H1 (cell line): ENCODE results near the gene RABGGTA. TPM values are rescaled to one million over a fixed set of nuclear protein-coding genes. Genes with fewer than 3 reads are reported as not detected.
A peak's percentile ranks its signal among the peaks of the same experiment; 100 is the strongest.

Source experiments
- CBX5 ChIP-seq: fragments of 300-800, 300-1000 bp; sonication (generic); IDR thresholded peaks from 2 replicates; pipeline ENCODE4 v1.7.1; 2016; ENCODE audit warnings: antibody characterized with exemption, low read length, low read depth
- CHD1 ChIP-seq: IDR thresholded peaks from 2 replicates; pipeline ENCODE4 v1.6.1; 2012; ENCODE audit warnings: low read depth, low read length, improper control_type of control experiment
- EGR1 ChIP-seq: IDR thresholded peaks from 2 replicates; pipeline ENCODE4 v1.6.1; 2011; ENCODE audit warnings: low read depth, low read length, borderline replicate concordance
- EZH2 ChIP-seq: fragments of 200-600 bp; sonication (generic); IDR thresholded peaks from 2 replicates; pipeline ENCODE4 v1.7.1; 2012; ENCODE audit warnings: low read depth, mild to moderate bottlenecking, moderate library complexity, low read length, inconsistent platforms; ENCODE audit not compliant: severe bottlenecking
- GABPA ChIP-seq: IDR thresholded peaks from 2 replicates; pipeline ENCODE4 v1.6.1; 2011; ENCODE audit warnings: mild to moderate bottlenecking, low read length, moderate library complexity, borderline replicate concordance; ENCODE audit not compliant: insufficient read depth
- HDAC2 ChIP-seq, 2 experiments: fragments of 300-600 bp in 1 of 2; sonication (generic) in 1 of 2; IDR thresholded peaks; 2 replicates each; pipeline ENCODE4 v1.6.1; 2011 to 2012; ENCODE audit warnings: low read depth in 2 of 2, low read length in 2 of 2, mild to moderate bottlenecking in 2 of 2, moderate library complexity in 2 of 2, borderline replicate concordance in 1 of 2, inconsistent platforms in 1 of 2
- KDM4A ChIP-seq: IDR thresholded peaks from one replicate; pipeline ENCODE4 v1.7.1; 2012; ENCODE audit warnings: low read depth, mild to moderate bottlenecking, moderate library complexity, low read length, inconsistent platforms; ENCODE audit not compliant: severe bottlenecking
- RAD21 ChIP-seq, 2 experiments: IDR thresholded peaks in 1 of 2; conservative IDR thresholded peaks in 1 of 2; 2 replicates each; pipeline ENCODE4 v1.6.1; 2011; ENCODE audit warnings: low read depth in 2 of 2, low read length in 2 of 2, improper control_type of control experiment in 1 of 2, inconsistent platforms in 1 of 2, mild to moderate bottlenecking in 1 of 2, moderate library complexity in 1 of 2
- RBBP5 ChIP-seq: IDR thresholded peaks from 2 replicates; pipeline ENCODE4 v1.7.1; 2012; ENCODE audit warnings: low read depth, mild to moderate bottlenecking, inconsistent platforms, low read length, moderate library complexity, borderline replicate concordance
- SP1 ChIP-seq: IDR thresholded peaks from 2 replicates; pipeline ENCODE4 v1.6.1; 2011; ENCODE audit warnings: low read depth, low read length
- polyA plus RNA-seq, 7 experiments: library from polyadenylated mRNA; depleted of rRNA in 3 of 7; stranded (reverse) in 5 of 7; unstranded in 2 of 7; fragments of >200 nt in 5 of 7; fragments of 200-250 nt in 2 of 7; gene quantifications; 1 replicate in 5 of 7; 2 replicates in 1 of 7; 4 replicates in 1 of 7; pipeline versions ENCODE4 v1.2.1 to v1.2.3, GENCODE V29; 2011 to 2013; ENCODE audit warnings: missing spikeins in 2 of 7, mixed read lengths in 2 of 7
- total RNA-seq: library from RNA; stranded (reverse); fragmentation: NEBNext Ultra II Directional; extraction: Animal tissue kit (Norgen Biotek cat#: 25700); gene quantifications from 2 replicates; pipeline ENCODE4 v1.2.1, GENCODE V29; 2021
- TF ChIP-seq, protein P1 (sequence below): IDR thresholded peaks from 2 replicates; pipeline ENCODE4 v1.6.1; 2012; ENCODE audit warnings: low read length, inconsistent platforms
- TF ChIP-seq, protein P2 (sequence below): IDR thresholded peaks from 2 replicates; pipeline ENCODE4 v1.6.1; 2011; ENCODE audit warnings: low read depth, mild to moderate bottlenecking, low read length; ENCODE audit not compliant: insufficient read depth

Gene RABGGTA
- total and polyA plus RNA-seq, 2 of the 8 experiments (the other 6 are each of a cell fraction or from before 2014, with no cell fraction given): 16.0 to 49.8 TPM

DNA sequence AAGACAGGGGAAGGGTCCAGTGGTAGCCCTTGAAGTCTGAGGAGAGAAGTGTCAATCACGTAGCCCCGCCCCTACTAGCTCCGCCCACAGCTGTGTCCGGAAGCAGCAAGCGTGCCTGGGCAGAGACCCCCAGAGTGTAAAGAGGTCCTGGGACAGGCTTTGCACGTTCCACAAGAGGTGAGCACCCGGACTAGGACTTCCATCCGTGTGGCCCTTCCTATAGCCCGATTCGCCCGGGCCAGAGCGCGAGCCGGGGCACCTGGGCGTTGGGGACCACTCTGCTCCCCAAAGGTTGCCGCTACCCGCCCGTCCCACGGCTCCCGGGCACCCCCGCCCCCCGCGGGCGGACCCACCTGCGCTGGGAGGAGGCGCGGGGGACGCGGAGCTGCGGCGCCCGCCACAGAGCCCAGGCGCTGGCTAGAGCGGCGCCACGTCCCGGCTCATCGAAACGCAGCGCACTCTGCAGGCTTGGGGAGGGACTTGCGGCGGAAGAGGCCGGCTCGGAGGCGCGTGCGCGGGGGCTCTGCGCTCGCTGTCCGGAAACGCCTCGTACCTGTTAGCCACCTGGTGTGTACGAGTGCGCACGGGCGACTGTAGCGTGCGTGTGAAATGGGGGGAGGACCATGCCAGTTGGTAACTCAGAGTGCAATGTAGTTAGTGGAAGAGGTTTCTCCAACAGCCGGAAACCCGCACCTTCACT lies at the start of gene RABGGTA (continued):
- TF ChIP-seq, protein P1, sequence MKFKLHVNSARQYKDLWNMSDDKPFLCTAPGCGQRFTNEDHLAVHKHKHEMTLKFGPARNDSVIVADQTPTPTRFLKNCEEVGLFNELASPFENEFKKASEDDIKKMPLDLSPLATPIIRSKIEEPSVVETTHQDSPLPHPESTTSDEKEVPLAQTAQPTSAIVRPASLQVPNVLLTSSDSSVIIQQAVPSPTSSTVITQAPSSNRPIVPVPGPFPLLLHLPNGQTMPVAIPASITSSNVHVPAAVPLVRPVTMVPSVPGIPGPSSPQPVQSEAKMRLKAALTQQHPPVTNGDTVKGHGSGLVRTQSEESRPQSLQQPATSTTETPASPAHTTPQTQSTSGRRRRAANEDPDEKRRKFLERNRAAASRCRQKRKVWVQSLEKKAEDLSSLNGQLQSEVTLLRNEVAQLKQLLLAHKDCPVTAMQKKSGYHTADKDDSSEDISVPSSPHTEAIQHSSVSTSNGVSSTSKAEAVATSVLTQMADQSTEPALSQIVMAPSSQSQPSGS: no peak
- TF ChIP-seq RBBP5: peak; percentile 43; the same call in 1 of the 2 replicates
- TF ChIP-seq GABPA: peak; percentile 48; the same call in 1 of the 2 replicates
- TF ChIP-seq HDAC2 (IDR thresholded peaks at IDR 0.05; ENCODE audit: borderline replicate concordance in 1 of 2, low read depth in 2 of 2, low read length in 2 of 2): peak; percentile 63 to 88; a peak in 3 of 4 replicates
- TF ChIP-seq EGR1: peak; percentile 88; the same call in 1 of the 2 replicates
- TF ChIP-seq CHD1: no peak
- TF ChIP-seq KDM4A: peak; percentile 69
- no peak for TF ChIP-seq CBX5
- TF ChIP-seq, protein P2, sequence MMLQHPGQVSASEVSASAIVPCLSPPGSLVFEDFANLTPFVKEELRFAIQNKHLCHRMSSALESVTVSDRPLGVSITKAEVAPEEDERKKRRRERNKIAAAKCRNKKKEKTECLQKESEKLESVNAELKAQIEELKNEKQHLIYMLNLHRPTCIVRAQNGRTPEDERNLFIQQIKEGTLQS: no peak
- TF ChIP-seq RAD21 (IDR thresholded peaks at IDR 0.05 in 1 of 2, conservative IDR thresholded peaks at IDR 0.05 in 1 of 2; ENCODE audit: low read depth in 2 of 2, low read length in 2 of 2): peak in 1 of 2 experiments; percentile 25; a peak in 2 of 4 replicates
- TF ChIP-seq EZH2: no peak
- no peak for TF ChIP-seq SP1
